ENCODE data around the gene EXOC4.
"Not testable (repeated sequence)": the region's sequence is repeated elsewhere in the genome, so short reads cannot be mapped to it uniquely, and the experiment has no call there.

Gene EXOC4

DNA sequence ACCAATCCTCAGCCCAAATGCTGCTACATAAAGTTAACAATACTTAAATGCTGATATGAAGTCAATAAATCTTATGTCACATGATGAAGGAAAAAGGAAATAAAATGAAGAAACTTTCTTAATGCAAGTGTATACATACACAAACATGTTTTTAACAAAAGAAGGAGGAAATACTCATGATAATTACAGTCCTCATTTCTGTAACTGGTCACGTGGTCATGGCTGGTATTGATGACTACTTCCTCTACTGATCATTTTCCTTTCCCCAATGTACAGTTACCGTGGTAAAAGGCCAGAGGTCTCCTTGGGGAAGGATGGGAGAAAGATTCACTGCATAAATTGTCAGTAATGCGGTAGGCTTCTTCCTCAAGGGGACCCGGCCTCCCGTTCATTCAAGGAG lies 390.8 kb downstream of the EXOC4 start:
- not testable (repeated sequence) for DNase-seq

DNA sequence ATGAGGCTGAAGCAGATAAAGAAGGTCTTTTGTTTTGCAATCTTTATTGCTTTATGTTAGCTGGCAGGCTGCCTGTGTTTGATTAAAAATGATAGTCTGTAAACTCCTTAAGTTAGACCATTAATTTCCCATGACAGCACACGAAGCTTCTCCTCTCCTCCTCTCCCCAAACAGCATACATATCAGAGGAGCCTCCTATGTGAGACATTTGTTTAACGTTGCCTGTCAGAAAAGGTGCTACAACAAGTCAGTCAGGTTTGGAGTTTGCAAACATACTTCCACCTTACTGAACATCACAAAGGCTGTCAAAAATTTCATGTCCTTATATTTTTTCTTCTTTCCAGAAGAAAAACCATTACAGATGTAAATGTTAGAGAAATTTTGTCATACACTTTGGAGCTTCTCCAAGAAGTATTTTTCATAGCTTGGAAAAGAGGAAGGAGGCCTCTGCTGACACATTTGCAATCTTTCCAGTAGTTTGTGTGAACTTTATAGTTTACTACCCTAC lies 393.1 kb downstream of the EXOC4 start:
- DNase-seq, result no peak

DNA sequence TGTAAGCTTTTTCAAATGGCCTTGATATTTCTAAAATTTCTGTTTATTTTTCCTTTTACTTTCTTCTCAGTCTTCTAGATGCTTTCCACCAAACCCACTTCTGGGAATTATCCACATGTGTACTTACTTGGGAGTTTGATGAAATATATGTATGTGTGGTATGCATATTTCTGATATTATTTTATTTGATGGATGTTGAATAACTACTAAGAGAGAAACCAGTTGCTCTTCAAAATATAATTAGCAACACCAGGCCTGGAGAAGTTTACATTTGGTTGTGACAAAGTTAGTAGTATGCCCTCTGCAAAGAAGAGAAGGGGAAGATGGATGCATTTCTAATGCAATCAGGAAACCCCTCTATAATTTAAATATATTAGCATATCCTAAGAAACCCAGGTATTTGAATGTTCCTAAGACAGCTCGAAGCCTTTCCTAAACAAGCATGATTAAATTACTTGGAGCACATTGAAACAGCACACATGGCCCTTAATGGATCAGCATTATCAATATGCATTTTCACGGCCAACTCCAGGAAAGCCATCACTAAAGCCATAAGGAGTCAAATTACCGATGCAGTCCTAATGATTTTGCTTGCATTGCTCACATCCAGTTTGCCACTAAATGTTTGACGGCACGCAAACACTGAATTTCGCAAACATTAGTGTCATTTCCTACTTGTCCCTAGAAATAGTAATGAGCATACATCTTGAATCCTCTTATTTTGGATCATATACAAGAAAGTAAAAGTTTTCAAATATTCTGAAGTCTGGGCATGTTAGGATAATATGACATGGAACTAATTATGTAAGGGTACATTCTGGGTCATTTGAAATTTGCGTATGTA lies 393.8 kb downstream of the EXOC4 start:
- no peak for DNase-seq

DNA sequence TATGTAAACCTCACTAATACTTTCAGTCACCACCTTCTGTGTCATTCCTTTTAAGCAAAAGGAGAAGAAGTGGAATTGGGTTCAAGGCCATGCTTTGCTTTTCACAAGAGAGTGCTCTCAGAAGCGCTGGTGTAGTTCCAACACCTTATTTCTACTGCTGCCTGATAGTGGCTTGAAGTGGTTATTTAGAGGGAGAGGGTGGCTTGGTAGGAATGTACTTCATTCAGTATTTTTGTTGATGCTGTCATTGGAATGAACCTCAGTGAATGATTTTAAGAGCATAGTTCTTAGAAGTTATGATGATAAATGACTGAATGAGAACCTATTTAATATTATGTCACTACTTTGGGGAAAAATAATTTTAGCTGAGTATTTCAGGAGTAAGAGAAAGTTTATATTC lies 396.7 kb downstream of the EXOC4 start:
- no peak for DNase-seq

DNA sequence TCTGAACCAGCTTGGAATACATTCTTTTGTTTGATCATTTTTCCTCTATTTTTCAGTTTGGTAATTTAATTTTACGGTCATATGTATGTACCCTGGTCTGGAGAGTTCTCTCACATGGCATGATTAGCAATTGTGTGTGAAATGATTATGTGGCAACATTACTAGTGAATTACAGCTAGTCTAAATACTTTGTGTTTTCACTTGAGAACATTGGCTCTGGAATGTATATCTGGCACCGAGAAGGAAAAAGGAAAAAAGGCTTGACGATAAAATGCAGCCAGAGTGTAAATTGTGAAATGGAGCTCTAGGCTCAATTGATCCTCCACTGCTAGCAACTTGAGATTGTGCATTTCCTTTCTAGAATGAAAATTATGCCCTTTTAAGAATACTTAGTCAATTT lies 397.2 kb downstream of the EXOC4 start:
- DNase-seq, result no peak

DNA sequence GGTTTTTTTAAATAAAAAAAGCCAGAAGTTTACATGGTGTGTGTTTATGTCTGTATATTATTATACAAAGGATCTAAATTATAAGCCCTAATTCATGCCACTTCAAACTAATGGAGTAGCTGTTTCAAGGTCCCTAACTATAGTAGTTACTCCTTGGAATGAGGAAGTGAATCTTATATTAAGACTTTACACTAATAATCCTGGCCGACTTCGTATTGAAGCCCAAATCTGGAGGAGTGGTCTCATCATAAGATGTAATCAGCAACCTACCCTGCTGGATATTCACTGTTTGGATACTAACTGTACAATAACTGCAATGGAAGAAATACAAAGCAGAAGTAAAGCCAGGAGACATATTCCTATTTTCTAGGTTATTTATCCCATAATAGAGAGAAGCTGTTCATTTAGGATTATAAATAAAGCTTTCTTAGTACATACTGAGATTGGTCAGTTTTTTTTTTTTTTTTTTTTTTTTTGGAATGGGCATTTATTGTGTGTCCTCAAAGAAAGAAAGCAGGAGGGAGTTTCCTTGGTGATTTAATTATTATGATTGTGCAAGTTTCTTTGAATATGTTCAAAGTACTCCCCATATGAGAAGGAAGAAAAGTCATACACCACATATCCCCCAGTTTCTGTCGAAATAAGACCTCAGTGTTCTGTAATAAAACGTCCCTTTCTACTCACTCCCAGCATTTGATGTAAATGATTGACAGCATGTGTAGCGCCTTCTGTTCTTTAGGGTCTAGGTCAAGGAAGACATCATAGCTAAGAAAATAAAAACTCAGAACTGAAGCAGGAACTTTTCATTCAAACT lies 397.8 kb downstream of the EXOC4 start:
- DNase-seq, result no peak

DNA sequence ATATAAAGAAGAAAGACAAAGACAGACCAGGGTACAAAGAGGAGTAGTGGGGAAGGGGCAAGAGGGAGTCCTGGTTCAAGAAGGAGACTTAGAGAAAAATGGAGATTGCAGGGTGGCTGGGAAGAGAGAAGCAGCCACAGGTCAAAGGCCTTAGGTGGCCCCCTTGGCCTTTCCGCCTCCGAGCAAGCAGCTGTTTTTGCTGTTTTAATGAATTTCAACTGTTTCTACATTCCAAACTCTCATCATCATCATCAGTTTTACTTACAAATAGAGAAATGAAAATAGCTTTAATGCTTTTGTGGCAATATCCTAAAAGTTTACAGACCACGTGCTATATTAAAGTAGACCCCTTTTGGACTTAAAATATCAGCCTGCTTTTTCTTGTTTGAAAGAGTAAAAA lies 399.7 kb downstream of the EXOC4 start:
- no peak for DNase-seq

DNA sequence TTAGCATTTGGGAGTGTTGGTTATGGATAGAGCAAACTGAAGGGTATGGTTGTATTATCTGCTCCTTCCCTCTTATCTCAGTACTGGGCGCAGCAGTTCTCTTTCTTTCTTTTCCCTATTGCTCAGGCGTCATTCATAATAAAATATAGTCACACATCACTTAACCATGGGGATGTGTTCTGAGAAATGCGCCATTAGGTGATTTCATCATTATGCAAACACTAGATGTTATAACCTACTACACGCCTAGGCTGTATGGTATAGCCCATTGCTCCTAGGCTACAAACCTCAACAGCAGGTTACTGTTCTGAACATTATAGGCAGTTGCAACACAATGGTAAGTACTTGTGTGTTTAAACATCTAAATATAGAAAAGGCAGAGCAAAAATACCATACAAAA lies 401.7 kb downstream of the EXOC4 start:
- no peak for DNase-seq

DNA sequence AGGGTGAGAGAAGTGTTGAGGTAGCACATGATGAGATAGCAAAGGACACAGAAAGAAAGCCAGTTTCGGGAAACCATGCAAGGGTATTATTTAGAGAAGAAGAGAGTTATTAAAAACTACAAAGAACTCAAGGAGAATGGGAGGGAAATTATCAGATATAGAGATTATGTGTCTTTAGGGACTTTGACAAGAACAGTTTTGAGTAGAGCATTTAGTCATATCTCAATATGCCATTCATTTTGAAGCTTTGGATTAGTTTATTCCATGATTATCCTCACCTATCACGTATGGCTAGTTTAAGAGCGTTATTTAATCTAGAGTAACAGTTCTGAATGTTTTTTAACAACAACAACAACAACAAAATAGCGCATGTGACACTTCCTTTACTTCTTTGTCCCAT lies 409.4 kb downstream of the EXOC4 start:
- no peak for DNase-seq

DNA sequence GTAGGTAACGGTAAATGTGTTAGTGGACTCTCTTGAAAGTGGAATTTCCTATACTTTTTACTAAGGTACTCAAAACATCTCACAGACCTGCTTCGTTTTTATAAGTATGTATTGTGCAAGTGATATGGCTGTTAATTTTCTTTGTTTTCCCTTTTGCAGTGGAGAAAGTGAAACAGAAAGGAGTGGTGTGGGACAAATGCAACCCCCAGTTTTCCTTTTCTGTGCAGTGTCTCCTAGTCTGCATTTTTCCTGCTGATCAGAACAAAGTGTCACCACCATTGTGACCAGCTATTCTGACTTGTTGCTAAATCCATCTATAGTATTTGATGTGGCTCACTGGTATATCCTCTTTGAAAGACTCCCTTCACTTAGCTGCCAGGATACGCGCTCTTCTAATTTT lies 410.0 kb downstream of the EXOC4 start:
- no peak for DNase-seq

DNA sequence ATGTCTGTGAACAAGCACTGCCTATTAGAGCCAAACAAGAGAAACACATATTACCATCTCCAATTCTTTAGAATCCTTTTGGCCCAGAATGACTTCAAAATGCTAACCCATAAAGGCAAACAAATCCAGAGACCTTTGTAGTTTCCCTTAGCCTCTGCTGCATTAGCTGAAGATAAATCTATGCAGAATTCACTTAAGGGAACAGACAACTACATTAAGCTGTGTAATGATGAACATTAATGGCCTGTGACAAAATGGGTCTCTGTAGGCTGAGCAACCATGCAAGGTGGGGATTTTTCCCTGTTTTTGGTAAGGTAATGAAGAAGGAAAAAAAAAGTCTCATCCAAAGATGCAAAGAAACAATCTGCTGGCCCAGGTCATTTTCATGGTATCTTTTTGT lies 411.6 kb downstream of the EXOC4 start:
- no peak for DNase-seq

DNA sequence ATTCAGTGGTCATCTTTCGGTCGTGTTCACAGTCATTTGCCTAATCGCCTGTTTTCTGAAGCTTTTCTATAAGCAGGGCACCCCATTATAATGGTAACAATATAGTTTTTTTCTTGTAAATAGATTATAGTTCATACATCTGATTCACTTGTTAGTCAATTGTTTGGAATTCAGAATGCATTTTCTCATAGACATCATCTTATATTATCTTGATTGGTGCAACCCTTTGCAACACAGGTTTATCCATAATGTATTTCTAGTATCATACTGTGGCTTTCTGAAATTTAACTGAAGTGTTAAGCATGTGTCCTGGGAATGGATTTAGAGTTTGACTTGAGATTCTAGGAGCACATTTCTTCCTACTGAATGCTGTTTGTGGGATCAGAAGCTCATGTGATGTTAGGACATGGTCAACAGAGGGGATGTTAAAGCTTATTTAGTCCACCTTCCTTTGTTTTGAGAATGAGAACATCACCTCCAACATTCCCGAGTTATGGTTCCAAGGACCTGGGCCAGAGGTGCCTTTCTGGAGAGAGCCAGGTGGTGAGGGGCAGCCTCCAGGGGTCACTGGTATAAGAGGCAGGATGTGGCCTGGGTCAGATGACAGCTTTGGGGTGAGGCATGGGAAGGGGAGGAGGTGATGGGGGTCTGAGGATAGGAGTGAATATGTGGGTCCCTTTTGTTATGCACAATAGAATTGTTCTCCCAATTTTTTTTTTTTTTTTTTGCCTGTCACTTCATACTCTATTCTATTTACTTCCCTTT lies 415.6 kb downstream of the EXOC4 start:
- no peak for DNase-seq

DNA sequence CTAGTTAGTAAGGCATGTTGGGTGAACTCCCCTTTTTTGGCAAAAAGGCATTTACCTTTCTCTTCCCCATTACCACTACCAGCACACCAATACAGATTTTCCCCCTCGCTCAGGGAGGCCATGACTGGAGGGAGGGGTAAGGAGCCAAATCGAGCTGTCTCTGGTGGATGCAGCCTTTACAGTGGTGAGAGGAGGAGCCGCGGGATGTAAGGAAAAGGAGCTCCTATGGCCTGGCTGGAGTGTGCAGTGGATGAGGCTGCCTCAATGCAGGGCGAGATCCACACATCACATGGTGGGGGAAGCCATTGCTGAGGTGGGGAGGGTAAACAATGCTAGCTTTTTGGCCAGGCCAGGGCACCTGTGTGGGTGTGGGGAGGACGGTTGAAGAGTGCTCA lies 416.2 kb downstream of the EXOC4 start:
- DNase-seq, result no peak

DNA sequence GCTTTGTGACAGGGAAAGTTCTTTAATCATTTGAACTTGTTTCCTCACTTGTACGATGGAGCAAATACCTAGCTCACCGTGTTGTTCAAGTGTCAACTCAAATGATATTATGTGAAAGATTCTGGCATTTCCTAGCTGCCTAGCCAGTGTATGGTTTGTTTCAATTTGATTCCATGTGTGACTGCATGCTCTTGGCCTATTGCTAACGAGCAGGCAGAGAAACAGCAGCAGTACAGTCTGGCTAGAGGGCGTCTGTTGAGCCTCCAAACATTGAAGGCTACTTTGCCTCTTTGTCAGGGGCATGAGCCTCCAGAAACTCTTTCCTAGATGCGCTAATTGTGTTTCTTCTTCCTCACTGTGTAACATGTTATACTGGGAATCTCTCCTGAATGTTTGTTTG lies 417.4 kb downstream of the EXOC4 start:
- DNase-seq, result no peak

DNA sequence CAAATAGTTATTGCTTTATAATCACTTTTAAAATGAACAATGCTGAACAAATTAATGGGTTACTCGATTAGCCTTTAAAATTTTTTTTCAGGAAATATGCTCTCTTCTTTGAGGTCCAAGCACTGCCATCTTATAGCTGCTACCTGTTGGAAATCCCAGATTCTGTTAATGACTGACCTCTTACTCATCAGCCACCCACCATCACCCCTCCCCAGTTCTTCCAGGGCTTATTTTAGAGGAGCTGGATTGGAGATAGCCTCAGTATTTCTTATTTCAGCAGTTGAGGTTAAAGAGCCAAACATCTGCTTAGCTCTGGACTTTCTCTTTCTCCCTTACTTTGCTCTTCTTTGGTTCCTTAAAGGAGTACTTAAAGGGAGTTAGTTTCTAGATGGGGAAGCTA lies 420.0 kb downstream of the EXOC4 start:
- DNase-seq, result no peak

DNA sequence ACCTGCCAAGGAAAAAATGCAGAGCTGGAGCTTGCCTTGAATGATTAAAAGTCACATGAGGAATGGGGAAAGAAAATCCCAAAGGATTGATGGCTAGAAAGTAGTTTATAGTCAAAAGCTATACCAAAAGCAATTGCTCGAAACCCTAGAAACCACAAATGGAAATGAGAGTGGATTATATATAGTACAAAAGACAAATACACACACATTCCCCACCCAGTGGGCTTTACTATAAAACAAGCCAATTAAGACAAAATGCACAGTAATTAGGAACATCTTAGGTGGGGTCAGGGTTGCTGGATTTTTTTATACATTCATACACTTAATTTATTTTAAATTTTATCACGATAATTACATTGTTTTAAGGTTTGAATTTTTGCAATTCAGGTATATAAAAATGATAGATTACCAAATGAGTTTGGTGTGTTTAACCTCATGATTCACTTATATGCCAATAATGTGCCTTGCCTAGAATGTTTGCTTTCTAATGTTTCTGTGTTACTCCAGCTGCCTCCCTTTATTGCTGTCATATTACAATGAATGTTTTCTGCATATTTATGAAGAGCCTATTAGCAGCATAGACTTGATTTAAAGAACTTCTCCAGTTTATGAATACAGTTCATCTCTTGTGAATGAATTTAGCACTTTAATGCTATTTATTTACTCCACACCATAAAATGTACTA lies 421.3 kb downstream of the EXOC4 start:
- DNase-seq, result peak; percentile 86

DNA sequence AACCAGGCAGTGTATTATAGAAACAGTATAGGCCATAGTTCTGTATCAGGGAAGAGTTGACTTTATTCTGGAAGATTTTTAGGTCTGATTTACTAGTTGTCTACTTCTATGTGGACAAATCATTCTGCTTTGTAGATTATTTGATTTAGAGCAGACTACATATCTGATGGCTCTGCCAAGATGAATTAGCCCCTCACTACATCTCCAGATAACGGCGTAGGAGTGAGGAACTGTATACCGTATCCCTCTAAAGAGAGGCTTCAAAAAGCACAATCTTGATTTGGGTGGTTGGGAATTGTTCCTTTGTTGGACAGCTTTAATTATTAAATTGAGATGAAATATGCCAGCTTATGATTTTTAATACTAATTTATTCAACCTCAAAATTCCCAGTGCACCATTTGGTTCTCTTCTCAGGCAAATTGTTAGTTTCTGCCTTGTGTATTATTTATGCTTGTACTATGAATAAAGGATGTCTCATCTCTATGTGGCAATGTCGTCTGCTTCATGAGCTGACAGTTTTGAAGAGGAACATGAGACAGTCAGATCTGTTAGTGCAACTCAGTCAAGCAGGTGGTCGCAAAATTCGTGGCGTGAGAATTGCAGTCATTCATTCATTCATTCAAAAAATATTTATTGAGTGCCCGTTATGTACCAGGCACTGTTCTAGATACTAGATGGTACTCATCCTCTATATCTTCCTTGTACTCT lies 422.8 kb downstream of the EXOC4 start:
- DNase-seq, result no peak

DNA sequence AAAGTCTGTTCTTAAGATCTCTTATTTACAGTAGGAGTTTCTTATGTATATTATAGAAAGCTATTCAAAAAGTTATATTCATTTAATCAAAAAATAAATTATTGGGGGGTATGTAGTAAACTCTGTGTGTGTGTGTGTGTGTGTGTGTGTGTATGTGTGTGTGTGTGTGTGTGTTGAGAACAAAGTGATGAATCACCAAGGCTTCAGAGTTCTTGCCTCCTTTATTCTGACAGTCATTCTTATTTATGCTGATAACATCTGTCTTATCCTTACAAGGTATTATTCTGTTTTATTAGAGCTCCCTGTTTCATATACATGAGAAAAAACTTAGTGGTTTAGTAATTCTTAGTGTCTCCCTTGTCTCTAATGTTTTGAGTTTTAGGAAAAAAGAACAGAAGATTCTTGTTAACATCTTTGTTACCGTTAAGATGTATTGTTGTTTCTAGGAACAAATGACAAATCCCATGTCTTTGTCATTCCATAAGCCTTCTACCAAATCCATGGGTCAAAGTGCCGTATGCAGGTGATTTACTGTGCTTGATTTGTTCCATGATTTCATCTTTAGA lies 424.0 kb downstream of the EXOC4 start:
- DNase-seq, result no peak

DNA sequence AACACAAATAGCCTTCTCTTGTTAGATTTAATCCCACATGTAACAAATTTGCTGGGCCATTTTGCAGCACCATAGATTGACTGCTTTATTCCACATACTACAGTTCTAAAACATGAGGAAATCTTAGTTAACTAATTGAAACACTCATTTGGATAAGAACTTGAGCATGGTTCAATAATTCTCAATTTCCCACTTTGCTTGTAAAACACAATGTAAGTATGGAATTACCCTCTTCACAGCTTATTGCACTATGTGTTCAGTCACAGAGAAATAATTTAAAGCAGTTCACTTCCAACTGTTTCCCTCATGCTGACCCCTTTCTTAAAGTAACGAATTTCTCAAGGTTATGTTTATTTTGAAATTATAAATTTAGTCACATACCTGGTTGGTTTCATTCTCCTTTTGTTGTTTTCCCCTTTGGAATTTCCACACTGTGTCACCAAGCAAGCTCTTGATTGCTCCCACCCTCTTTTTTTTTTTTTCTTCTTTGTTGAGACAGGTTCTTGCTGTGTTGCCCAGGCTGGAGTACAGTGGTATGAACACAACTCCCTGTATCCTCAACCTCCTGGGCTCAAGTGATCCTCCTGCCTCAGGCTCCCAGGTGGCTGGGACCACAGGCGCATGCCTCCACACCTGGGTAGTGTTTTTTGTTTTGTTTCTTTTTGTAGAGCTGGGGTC lies 425.4 kb downstream of the EXOC4 start:
- DNase-seq, result no peak

DNA sequence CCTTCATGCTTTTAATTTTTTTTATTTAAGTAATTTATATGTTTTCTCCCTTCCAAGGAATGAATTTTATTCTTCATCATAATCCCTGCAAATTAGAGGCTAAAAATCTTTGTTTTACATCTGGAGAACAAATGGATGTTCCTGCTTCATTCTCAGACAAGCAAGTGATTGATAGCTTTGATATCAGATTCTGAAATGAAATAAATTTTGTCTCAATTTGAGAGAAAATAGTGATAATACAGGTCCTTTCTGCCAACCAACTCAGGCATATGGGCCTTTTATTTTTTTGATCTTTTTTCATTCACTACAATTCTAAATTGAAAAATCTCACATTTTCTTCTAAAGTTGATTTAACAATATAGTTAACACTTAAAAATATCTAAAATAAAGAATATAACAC lies 427.1 kb downstream of the EXOC4 start:
- no peak for DNase-seq

DNA sequence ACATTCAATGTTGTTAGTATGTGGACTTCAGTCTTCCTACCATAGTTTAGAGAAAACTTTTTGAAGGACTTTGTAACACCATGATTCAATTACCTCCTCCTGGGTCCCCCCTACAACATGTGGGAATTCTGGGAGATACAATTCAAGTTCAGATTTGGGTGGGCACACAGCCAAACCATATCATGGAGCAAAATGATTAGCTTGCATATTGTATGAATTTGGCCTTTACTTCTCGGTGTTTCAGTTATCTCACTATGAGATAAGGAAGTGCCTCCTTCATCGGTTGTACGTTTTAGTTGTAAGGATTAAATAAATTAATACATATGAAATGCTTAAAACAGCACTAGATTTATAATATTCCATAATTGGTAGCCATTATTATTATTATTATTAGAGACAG lies 428.7 kb downstream of the EXOC4 start:
- DNase-seq, result no peak

Data from NCI-H2081 treated with DMSO at 0.1 percent for 48 hours (cell line).